HG03520 (cell line): ENCODE results near the gene IL18.
"Not testable (repeated sequence)": the region's sequence is repeated elsewhere in the genome, so short reads cannot be mapped to it uniquely, and the experiment has no call there.

Experiments used
- ATAC-seq: cut with Tn5 transposase; IDR thresholded peaks from one replicate; pipeline ENCODE4 v1.9.1; 2021; ENCODE audit warnings: mild to moderate bottlenecking, moderate library complexity; ENCODE audit not compliant: unreplicated experiment

IL18 gene

GRCh38 chr11:112123129-112123528 lies 40.8 kb downstream of the IL18 start:
- ATAC-seq: no peak

GRCh38 chr11:112121981-112122615 lies 41.8 kb downstream of the IL18 start:
- ATAC-seq: no peak

GRCh38 chr11:112118176-112118575 lies 45.7 kb downstream of the IL18 start:
- ATAC-seq: no peak

- no peak for ATAC-seq
Observed at GRCh38 chr11:112115386-112115785, 48.5 kb downstream of the IL18 start.

GRCh38 chr11:112114460-112114859 lies 49.4 kb downstream of the IL18 start:
- ATAC-seq: no peak

- ATAC-seq: no peak
Observed at GRCh38 chr11:112113539-112114457, 50.1 kb downstream of the IL18 start.

- no peak for ATAC-seq
Observed at GRCh38 chr11:112106070-112106469, 57.8 kb downstream of the IL18 start.

GRCh38 chr11:112103446-112103845 lies 60.4 kb downstream of the IL18 start:
- ATAC-seq: no peak

GRCh38 chr11:112100462-112100861 lies 63.4 kb downstream of the IL18 start:
- ATAC-seq: no peak

- ATAC-seq: no peak
Observed at GRCh38 chr11:112097734-112098528, 66.0 kb downstream of the IL18 start.

- no peak for ATAC-seq
Observed at GRCh38 chr11:112096194-112096593, 67.7 kb downstream of the IL18 start.

- not testable (repeated sequence) for ATAC-seq
Observed at GRCh38 chr11:112095302-112095701, 68.6 kb downstream of the IL18 start.
